ENCODE measurements around the gene CCSER1. TPM values are rescaled to one million over a fixed set of nuclear protein-coding genes. Genes with fewer than 3 reads are reported as not detected.

CCSER1 gene
- total and polyA plus RNA-seq, 8 donors, result 2.0 to 9.0 (median 4.2) TPM

GRCh38 chr4:90120037-90120436 lies 7.2 kb upstream of the CCSER1 start:
- Histone ChIP-seq H3K36me3 (no peaks in the 10 kb centered on the region), H3K27me3 (no peaks in the 10 kb centered on the region), H3K9me3 (no peaks in the 10 kb centered on the region), H3K4me1 (no peaks in the 10 kb centered on the region), H3K27ac (no peak overlapping the region), H3K4me3 (no peak overlapping the region)
- no peak for ATAC-seq
- no peak for DNase-seq
- intact Hi-C loops (cut with DNase I), result no loop called here
- TF ChIP-seq CTCF (IDR thresholded peaks at IDR 0.05), result no peak

- ATAC-seq, result no peak
- no peaks in the 10 kb centered on the region for H3K9me3 ChIP-seq
- DNase-seq, result no peak
- H3K27ac ChIP-seq, result no peak overlapping the region
- H3K27me3 ChIP-seq, result no peaks in the 10 kb centered on the region
- no peaks in the 10 kb centered on the region for H3K4me1 ChIP-seq
- no peaks in the 10 kb centered on the region for H3K36me3 ChIP-seq
- TF ChIP-seq CTCF (IDR thresholded peaks at IDR 0.05), result no peak
- intact Hi-C loops (cut with DNase I), result no loop called here
- H3K4me3 ChIP-seq, result no peak overlapping the region
Observed at GRCh38 chr4:90120815-90121214, 6.4 kb upstream of the CCSER1 start.

GRCh38 chr4:90121676-90122354 lies 5.4 kb upstream of the CCSER1 start:
- peaks cover 0 to 4% of the 10 kb centered on the region in 2 donors for H3K4me1 ChIP-seq
- no peak overlapping the region for H3K4me3 ChIP-seq
- TF ChIP-seq CTCF (IDR thresholded peaks at IDR 0.05), result no peak
- ATAC-seq (no peak), DNase-seq (no peak)
- no peak overlapping the region for H3K27ac ChIP-seq
- H3K36me3 ChIP-seq, result no peaks in the 10 kb centered on the region
- intact Hi-C loops (cut with DNase I), result no loop called here
- peaks cover 0 to 6% of the 10 kb centered on the region in 2 donors for H3K27me3 ChIP-seq
- H3K9me3 ChIP-seq, result no peaks in the 10 kb centered on the region

GRCh38 chr4:90122355-90122748 lies 4.8 kb upstream of the CCSER1 start:
- Histone ChIP-seq H3K4me1 (peaks cover 0 to 7% of the 10 kb centered on the region in 2 donors), H3K27me3 (peaks cover 0 to 12% of the 10 kb centered on the region in 2 donors), H3K27ac (no peak overlapping the region), H3K4me3 (no peak overlapping the region), H3K9me3 (no peaks in the 10 kb centered on the region), H3K36me3 (no peaks in the 10 kb centered on the region)
- ATAC-seq (no peak), DNase-seq (no peak)
- TF ChIP-seq CTCF (IDR thresholded peaks at IDR 0.05), result no peak
- intact Hi-C loops (cut with DNase I), result no loop called here

GRCh38 chr4:90124276-90124675 lies 2.9 kb upstream of the CCSER1 start:
- DNase-seq (no peak), ATAC-seq (no peak)
- no peaks in the 10 kb centered on the region for H3K36me3 ChIP-seq
- no peak overlapping the region for H3K27ac ChIP-seq
- TF ChIP-seq CTCF (IDR thresholded peaks at IDR 0.05), result no peak
- H3K9me3 ChIP-seq, result no peaks in the 10 kb centered on the region
- peaks cover 0 to 24% of the 10 kb centered on the region in 2 donors for H3K27me3 ChIP-seq
- intact Hi-C loops (cut with DNase I), result no loop called here
- no peak overlapping the region for H3K4me3 ChIP-seq
- peaks cover 4 to 25% of the 10 kb centered on the region in 2 donors for H3K4me1 ChIP-seq
